GM12878 (cell line): ENCODE data around the gene EML5. TPM values are rescaled to one million over a fixed set of nuclear protein-coding genes. Genes with fewer than 3 reads are reported as not detected.

Experiments
- ATAC-seq: fragments of 200-7000 bp; cut with Tn5 transposase; 3 replicates; pipeline ENCODE4 v1.9.1; 2020; ENCODE audit warnings: mild to moderate bottlenecking, moderate library complexity
- BruUV-seq: library from RNA; stranded (reverse); fragments of 400-500 nt; replicated peaks from 2 replicates; lab custom pipeline; 2021; lab: Mats Ljungman, UMichigan
- CTCF ChIA-PET: fragments of 300-600 bp; sonication (Branson Sonifier 250); formaldehyde crosslinking; extraction: SDS; loops from one replicate; lab custom pipeline; 2021; ENCODE audit warnings: inconsistent platforms; lab: Yijun Ruan, JAX
- POLR2A ChIA-PET: fragments of 350-600 bp; formaldehyde crosslinking; extraction: SDS; loops from one replicate; lab custom pipeline; 2021; ENCODE audit warnings: inconsistent platforms; lab: Charles Lee
- RAD21 ChIA-PET: fragments of 300-600 bp; sonication (Branson Sonifier 250); formaldehyde crosslinking; loops from one replicate; lab custom pipeline; 2023; ENCODE audit warnings: antibody characterized with exemption; ENCODE audit not compliant: unreplicated experiment; lab: Charles Lee
- SMC1A ChIA-PET: fragments of 300-600 bp; sonication (Branson Sonifier 250); formaldehyde crosslinking; loops from one replicate; lab custom pipeline; 2023; ENCODE audit not compliant: unreplicated experiment, uncharacterized antibody; lab: Charles Lee
- DNase-seq: peaks from one replicate; pipeline ENCODE4 v3.0.0-alpha.2; 2011; ENCODE audit warnings: low read depth, low spot score
- FAIRE-seq: peaks from 3 replicates; lab custom pipeline; 2011; peaks lifted over from hg19 to GRCh38; lab: Jason Lieb, UNC
- H2AFZ ChIP-seq: 2 replicates; pipeline ENCODE4 v1.6.0; 2011; ENCODE audit warnings: low read depth, low read length, control low read depth; ENCODE audit not compliant: control insufficient read depth
- H3K27ac ChIP-seq: 2 replicates; pipeline ENCODE4 v1.5.1; 2011; ENCODE audit warnings: control low read depth; ENCODE audit not compliant: control insufficient read depth, insufficient read depth
- H3K27me3 ChIP-seq, 2 experiments: replicated peaks in 1 of 2; 2 replicates each; pipeline versions ENCODE4 v1.6.0 to v1.6.1; 2011; ENCODE audit warnings: low read length in 1 of 2; ENCODE audit not compliant: control insufficient read depth in 2 of 2, insufficient read depth in 2 of 2
- H3K36me3 ChIP-seq, 2 experiments: 2 replicates each; pipeline ENCODE4 v1.5.1; 2011; ENCODE audit warnings: low read length in 1 of 2; ENCODE audit not compliant: control insufficient read depth in 2 of 2, insufficient read depth in 2 of 2
- H3K4me1 ChIP-seq: 2 replicates; pipeline ENCODE4 v1.6.1; 2011; ENCODE audit warnings: mild to moderate bottlenecking, low read length, moderate library complexity, mixed read lengths; ENCODE audit not compliant: control insufficient read depth, insufficient read depth
- H3K4me2 ChIP-seq: 2 replicates; pipeline ENCODE4 v1.6.0; 2011; ENCODE audit warnings: control low read depth; ENCODE audit not compliant: control insufficient read depth, insufficient read depth
- H3K4me3 ChIP-seq: fragments of 200-600 bp; sonication (generic); 2 replicates; pipeline ENCODE4 v1.5.1; 2016
- H3K79me2 ChIP-seq: 2 replicates; pipeline ENCODE4 v1.6.0; 2011; ENCODE audit warnings: low read length; ENCODE audit not compliant: control insufficient read depth, insufficient read depth
- H3K9ac ChIP-seq: 2 replicates; pipeline ENCODE4 v1.8.0; 2011; ENCODE audit warnings: low read length, control low read depth, mixed read lengths; ENCODE audit not compliant: control insufficient read depth, insufficient read depth
- H3K9me3 ChIP-seq: replicated peaks from 3 replicates; pipeline ENCODE4 v1.5.1; 2011; ENCODE audit warnings: mild to moderate bottlenecking, low read length; ENCODE audit not compliant: control insufficient read depth, insufficient read depth
- H4K20me1 ChIP-seq: 2 replicates; pipeline ENCODE4 v1.6.0; 2011; ENCODE audit not compliant: control insufficient read depth, insufficient read depth
- HDAC2 ChIP-seq: fragments of 200-600 bp; sonication (generic); IDR thresholded peaks from 2 replicates; pipeline ENCODE4 v1.6.1; 2017
- IKZF2 ChIP-seq, 2 experiments: fragments of 450-650 bp; IDR thresholded peaks; 2 replicates each; pipeline ENCODE4 v1.6.1; 2017; ENCODE audit warnings: mild to moderate bottlenecking in 2 of 2, moderate library complexity in 2 of 2
- RAD21 ChIP-seq: IDR thresholded peaks from 2 replicates; pipeline ENCODE4 v1.6.1; 2011; ENCODE audit warnings: mild to moderate bottlenecking, low read depth, low read length, moderate library complexity; ENCODE audit not compliant: insufficient read depth
- RUNX3 ChIP-seq: IDR thresholded peaks from 2 replicates; pipeline ENCODE4 v1.6.1; 2012; ENCODE audit warnings: low read length, inconsistent platforms
- SMAD5 ChIP-seq: IDR thresholded peaks from 2 replicates; pipeline ENCODE4 v1.6.1; 2016; ENCODE audit warnings: antibody characterized with exemption, low read depth
- SRF ChIP-seq, 2 experiments: IDR thresholded peaks; 2 replicates each; pipeline ENCODE4 v1.6.1; 2011; ENCODE audit warnings: low read depth in 2 of 2, low read length in 2 of 2, mild to moderate bottlenecking in 1 of 2, moderate library complexity in 1 of 2
- STAT3 ChIP-seq: IDR thresholded peaks from 2 replicates; pipeline ENCODE4 v1.6.1; 2011; ENCODE audit warnings: low read depth, low read length, improper control_type of control experiment
- ZNF592 ChIP-seq: fragments of 450-650 bp; IDR thresholded peaks from 2 replicates; pipeline ENCODE4 v1.6.1; 2017; ENCODE audit warnings: mild to moderate bottlenecking, moderate library complexity
- WGBS: methylation state at CpG from one replicate; pipeline ENCODE4 v1.1.6; 2016; ENCODE audit warnings: low lambda C conversion rate; ENCODE audit not compliant: insufficient replicate concordance, insufficient coverage; ENCODE audit errors: missing lambda C conversion rate; 5-methylcytosine and 5-hydroxymethylcytosine counted together
- in situ Hi-C: fragments of 300-500 bp; cut with MboI; formaldehyde crosslinking; loops from 9 replicates; pipeline ENCODE4 v1.14.3; 2018; ENCODE audit warnings: mixed read lengths
- intact Hi-C: fragments of 100-400 bp; cut with micrococcal nuclease; formaldehyde crosslinking; loops from one replicate; pipeline ENCODE4 v1.14.2; 2022; ENCODE audit not compliant: unreplicated experiment
- polyA plus RNA-seq, 11 experiments: library from polyadenylated mRNA; depleted of rRNA in 4 of 11; unstranded in 6 of 11; stranded (reverse) in 5 of 11; fragments of >200 nt; fragmentation: Nextera tagmentation in 4 of 11; fragmentation: Illumina TruSeq in 1 of 11; extraction: Ambion mirVana in 4 of 11; extraction: Trizol in 1 of 11; gene quantifications; 1 replicate in 1 of 11; 2 replicates in 10 of 11; pipeline versions ENCODE4 v1.2.1 to v1.2.3, GENCODE V29; 2011 to 2016; ENCODE audit warnings: inconsistent platforms in 2 of 11, missing spikeins in 2 of 11, low read depth in 1 of 11
- total RNA-seq, 4 experiments: library from RNA; depleted of rRNA in 3 of 4; stranded (reverse); fragments of >200 nt in 3 of 4; fragmentation: Illumina TruSeq in 1 of 4; extraction: Trizol in 1 of 4; gene quantifications; 2 replicates each; pipeline versions ENCODE4 v1.2.1 to v1.2.3, GENCODE V29; 2013 to 2021

Gene EML5
- total and polyA plus RNA-seq, 10 of the 15 experiments (the other 5 are each of a cell fraction or from before 2014, with no cell fraction given): 0.08 to 0.35 (median 0.22) TPM; not detected in 1

GRCh38 chr14:88706425-88706824 is 86.3 kb downstream of the EML5 start:
- no peak overlapping the region for H3K9ac ChIP-seq
- no peaks in the 10 kb centered on the region for H3K4me1 ChIP-seq
- intact Hi-C loops (no loop called here), in situ Hi-C loops (no loop called here)
- no TSS peak for BruUV-seq
- no peak for ATAC-seq
- RAD21 ChIA-PET: no interaction called here
- H3K36me3 ChIP-seq: no peaks in the 10 kb centered on the region
- CTCF ChIA-PET: interaction anchor here (0.9 kb wide), 1 partner anchor 9 kb away, joined by 4 read pairs; no protein-coding TSS in a partner anchor
- no peaks in the 10 kb centered on the region for H3K79me2 ChIP-seq
- no peaks in the 10 kb centered on the region for H3K27me3 ChIP-seq
- SMC1A ChIA-PET: no interaction called here
- H3K27ac ChIP-seq: no peak overlapping the region
- DNase-seq: no peak
- H3K9me3 ChIP-seq: no peaks in the 10 kb centered on the region
- POLR2A ChIA-PET: no interaction called here
- H3K4me2 ChIP-seq: no peak overlapping the region
- TF ChIP-seq RUNX3: no peak
- no peak overlapping the region for H3K4me3 ChIP-seq
- H2AFZ ChIP-seq: no peak overlapping the region
- no peak for FAIRE-seq
- H4K20me1 ChIP-seq: no peaks in the 10 kb centered on the region

GRCh38 chr14:88698651-88699050 is 94.1 kb downstream of the EML5 start:
- Histone ChIP-seq H3K27ac (no peak overlapping the region), H4K20me1 (no peaks in the 10 kb centered on the region), H3K27me3 (no peaks in the 10 kb centered on the region), H3K9me3 (no peaks in the 10 kb centered on the region), H3K4me3 (no peak overlapping the region), H3K79me2 (no peaks in the 10 kb centered on the region), H3K9ac (no peak overlapping the region), H3K4me1 (no peaks in the 10 kb centered on the region), H3K4me2 (no peak overlapping the region), H2AFZ (no peak overlapping the region), H3K36me3 (no peaks in the 10 kb centered on the region)
- ChIA-PET CTCF (no interaction called here), SMC1A (no interaction called here), POLR2A (no interaction called here), RAD21 (no interaction called here)
- no peak for FAIRE-seq
- WGBS: 55% methylated on average over 5 of the region's 5 CpGs
- in situ Hi-C loops: no loop called here
- intact Hi-C loops: no loop called here
- TF ChIP-seq STAT3 (no peak), SMAD5 (no peak), HDAC2 (no peak), SRF (IDR thresholded peaks at IDR 0.05; ENCODE audit: low read depth in 2 of 2, low read length in 2 of 2) (no peak), IKZF2 (IDR thresholded peaks at IDR 0.05) (no peak), ZNF592 (no peak), RAD21 (no peak)
- no peak for ATAC-seq
- BruUV-seq: no TSS peak
- DNase-seq: no peak
